Stimulated activated CD4-positive, alpha-beta T cell treated with anti-CD3 and anti-CD28 coated beads, Interleukin-4, amount 100 ng/mL, for 24 hours (primary cell): ENCODE measurements around the gene SPRR2E.
"Not testable (repeated sequence)": the region's sequence is repeated elsewhere in the genome, so short reads cannot be mapped to it uniquely, and the experiment has no call there.

Source experiments
- DNase-seq: peaks from one replicate; pipeline ENCODE4 v3.0.0-alpha.2; 2020

The SPRR2E gene

GRCh38 chr1:153058826-153059784, 35.2 kb downstream of the SPRR2E start:
- no peak for DNase-seq

GRCh38 chr1:153058154-153058553, 36.2 kb downstream of the SPRR2E start:
- no peak for DNase-seq

GRCh38 chr1:153057375-153057774, 37.0 kb downstream of the SPRR2E start, which contains the start of gene SPRR2A:
Gene SPRR2A (minus strand): TSS chr1:153057512. CDS start chr1:153056735, 777 bp downstream.
- no peak for DNase-seq

- DNase-seq = not testable (repeated sequence)
Measured at GRCh38 chr1:153056111-153056510, 38.2 kb downstream of the SPRR2E start.

- DNase-seq = no peak
Measured at GRCh38 chr1:153049211-153049610, 45.1 kb downstream of the SPRR2E start.
